ENCODE data around the gene FTO. TPM values are rescaled to one million over a fixed set of nuclear protein-coding genes. Genes with fewer than 3 reads are reported as not detected.

The FTO gene
- total RNA-seq, 1 donor from 2014 or later, result 66.4 TPM

- intact Hi-C loops (cut with micrococcal nuclease), result loop anchor here (5.0 to 10.0 kb wide), 6 partner anchors 53 to 1363 kb away; no protein-coding TSS in a partner anchor
Measured at GRCh38 chr16:53894686-53895085, 190.7 kb downstream of the FTO start.

- intact Hi-C loops (cut with micrococcal nuclease), result loop anchor here (10.0 kb wide), 1 partner anchor 299 kb away; no protein-coding TSS in a partner anchor
Measured at GRCh38 chr16:53895433-53895832, 191.5 kb downstream of the FTO start.

- intact Hi-C loops (cut with micrococcal nuclease), result loop anchor here (10.0 kb wide), 1 partner anchor 299 kb away; no protein-coding TSS in a partner anchor
Measured at GRCh38 chr16:53895851-53896250, 191.9 kb downstream of the FTO start.

- intact Hi-C loops (cut with micrococcal nuclease), result loop anchor here (10.0 kb wide), 1 partner anchor 298 kb away; no protein-coding TSS in a partner anchor
Measured at GRCh38 chr16:53896722-53897121, 192.8 kb downstream of the FTO start.

- intact Hi-C loops (cut with micrococcal nuclease), result loop anchor here (10.0 kb wide), 1 partner anchor 296 kb away; no protein-coding TSS in a partner anchor
Measured at GRCh38 chr16:53898993-53899392, 195.0 kb downstream of the FTO start.

GRCh38 chr16:53899431-53899830 lies 195.5 kb downstream of the FTO start:
- intact Hi-C loops (cut with micrococcal nuclease), result loop anchor here (10.0 kb wide), 1 partner anchor 295 kb away; no protein-coding TSS in a partner anchor

GRCh38 chr16:53900667-53901066 lies 196.7 kb downstream of the FTO start:
- intact Hi-C loops (cut with micrococcal nuclease), result no loop called here

- intact Hi-C loops (cut with micrococcal nuclease), result no loop called here
Measured at GRCh38 chr16:53901408-53901807, 197.5 kb downstream of the FTO start.

GRCh38 chr16:53904533-53904932 lies 200.6 kb downstream of the FTO start:
- intact Hi-C loops (cut with micrococcal nuclease), result no loop called here

GRCh38 chr16:53905028-53905427 lies 201.1 kb downstream of the FTO start:
- intact Hi-C loops (cut with micrococcal nuclease), result no loop called here

GRCh38 chr16:53908731-53909130 lies 204.8 kb downstream of the FTO start:
- intact Hi-C loops (cut with micrococcal nuclease), result no loop called here

- intact Hi-C loops (cut with micrococcal nuclease), result loop anchor here (5.0 kb wide), 2 partner anchors 209 to 454 kb away; partner anchors contain the start of genes FTO and RPGRIP1L
Measured at GRCh38 chr16:53910990-53911389, 207.0 kb downstream of the FTO start.

- intact Hi-C loops (cut with micrococcal nuclease), result loop anchor here (5.0 kb wide), 2 partner anchors 209 to 454 kb away; partner anchors contain the start of genes FTO and RPGRIP1L
Measured at GRCh38 chr16:53911513-53911912, 207.6 kb downstream of the FTO start.

GRCh38 chr16:53912155-53912554 lies 208.2 kb downstream of the FTO start:
- intact Hi-C loops (cut with micrococcal nuclease), result loop anchor here (1.0 to 5.0 kb wide), 5 partner anchors 20 to 455 kb away; partner anchors contain the start of genes FTO and RPGRIP1L

- intact Hi-C loops (cut with micrococcal nuclease), result loop anchor here (2.0 to 5.0 kb wide), 4 partner anchors 40 to 456 kb away; partner anchors contain the start of genes FTO and RPGRIP1L
Measured at GRCh38 chr16:53913099-53913870, 209.3 kb downstream of the FTO start.

GRCh38 chr16:53913920-53914319 lies 210.0 kb downstream of the FTO start:
- intact Hi-C loops (cut with micrococcal nuclease), result loop anchor here (2.0 to 5.0 kb wide), 4 partner anchors 39 to 457 kb away; partner anchors contain the start of genes FTO and RPGRIP1L

- intact Hi-C loops (cut with micrococcal nuclease), result loop anchor here (5.0 kb wide), 2 partner anchors 212 to 457 kb away; partner anchors contain the start of genes FTO and RPGRIP1L
Measured at GRCh38 chr16:53914736-53915135, 210.8 kb downstream of the FTO start.

GRCh38 chr16:53915452-53916160 lies 211.7 kb downstream of the FTO start:
- intact Hi-C loops (cut with micrococcal nuclease), result no loop called here

- intact Hi-C loops (cut with micrococcal nuclease), result no loop called here
Measured at GRCh38 chr16:53920988-53921387, 217.0 kb downstream of the FTO start.

- intact Hi-C loops (cut with micrococcal nuclease), result no loop called here
Measured at GRCh38 chr16:53922067-53922806, 218.3 kb downstream of the FTO start.
